GM23248 (cell line): ENCODE measurements around the gene ADCY5. TPM values are rescaled to one million over a fixed set of nuclear protein-coding genes. Genes with fewer than 3 reads are reported as not detected.

Experiments
- DNase-seq: peaks from one replicate; pipeline ENCODE4 v3.0.0-alpha.2; 2015
- H2AFZ ChIP-seq: fragments of 200-600 bp; sonication (generic); 2 replicates; pipeline ENCODE4 v1.6.1; 2016; ENCODE audit warnings: antibody characterized with exemption
- H3F3A ChIP-seq: fragments of 200-600 bp; sonication (generic); 2 replicates; pipeline ENCODE4 v1.6.1; 2016; ENCODE audit warnings: mild to moderate bottlenecking, antibody characterized with exemption, mixed run types; ENCODE audit not compliant: insufficient read depth
- H3K27ac ChIP-seq: fragments of 200-600 bp; sonication (generic); 2 replicates; pipeline ENCODE4 v1.5.1; 2016; ENCODE audit warnings: mild to moderate bottlenecking
- H3K27me3 ChIP-seq: fragments of 200-600 bp; sonication (generic); replicated peaks from 2 replicates; pipeline ENCODE4 v1.6.1; 2016; ENCODE audit warnings: mild to moderate bottlenecking; ENCODE audit not compliant: insufficient read depth
- H3K36me3 ChIP-seq: fragments of 200-600 bp; sonication (generic); 2 replicates; pipeline ENCODE4 v1.6.1; 2016; ENCODE audit warnings: low read depth, mild to moderate bottlenecking
- H3K4me1 ChIP-seq: fragments of 200-600 bp; sonication (generic); 2 replicates; pipeline ENCODE4 v1.6.1; 2016; ENCODE audit warnings: mild to moderate bottlenecking; ENCODE audit not compliant: insufficient read depth
- H3K4me2 ChIP-seq: fragments of 200-600 bp; sonication (generic); one replicate; pipeline ENCODE4 v1.6.1; 2016; ENCODE audit warnings: mild to moderate bottlenecking; ENCODE audit not compliant: unreplicated experiment
- H3K4me3 ChIP-seq: fragments of 200-600 bp; sonication (generic); 2 replicates; pipeline ENCODE4 v1.5.1; 2016; ENCODE audit warnings: mild to moderate bottlenecking
- H3K79me2 ChIP-seq: fragments of 200-600 bp; sonication (generic); 2 replicates; pipeline ENCODE4 v1.6.1; 2016; ENCODE audit warnings: mild to moderate bottlenecking; ENCODE audit not compliant: insufficient read depth
- H3K9ac ChIP-seq: fragments of 200-600 bp; sonication (generic); 2 replicates; pipeline ENCODE4 v1.6.1; 2016; ENCODE audit warnings: mild to moderate bottlenecking
- H3K9me2 ChIP-seq: fragments of 200-600 bp; sonication (generic); 2 replicates; pipeline ENCODE4 v1.6.1; 2016; ENCODE audit warnings: mixed run types, mild to moderate bottlenecking, moderate library complexity; ENCODE audit not compliant: insufficient read depth
- H3K9me3 ChIP-seq: fragments of 200-600 bp; sonication (generic); one replicate; pipeline ENCODE4 v1.6.1; 2017; ENCODE audit warnings: low read depth
- H4K20me1 ChIP-seq: fragments of 200-600 bp; sonication (generic); 2 replicates; pipeline ENCODE4 v1.6.0; 2016; ENCODE audit not compliant: insufficient read depth
- EZH2 ChIP-seq: fragments of 200-600 bp; sonication (generic); IDR thresholded peaks from 2 replicates; pipeline ENCODE4 v1.6.1; 2018; ENCODE audit warnings: antibody characterized with exemption, mild to moderate bottlenecking; ENCODE audit not compliant: insufficient read depth, poor library complexity, severe bottlenecking
- EZH2phosphoT487 ChIP-seq: fragments of 200-600 bp; sonication (generic); IDR thresholded peaks from 2 replicates; pipeline ENCODE4 v1.6.1; 2018; ENCODE audit warnings: antibody characterized with exemption, moderate library complexity, mild to moderate bottlenecking, low read depth; ENCODE audit not compliant: insufficient read depth
- WGBS, 2 experiments: methylation state at CpG; one replicate each; pipeline ENCODE4 v1.1.6; 2015 to 2017; ENCODE audit warnings: low lambda C conversion rate in 2 of 2, low coverage in 1 of 2; ENCODE audit errors: missing lambda C conversion rate in 2 of 2; 5-methylcytosine and 5-hydroxymethylcytosine counted together
- in situ Hi-C: fragments of 300-500 bp; cut with MboI; formaldehyde crosslinking; loops from 2 replicates; pipeline ENCODE4 v1.15.0; 2020
- polyA plus RNA-seq: library from polyadenylated mRNA; unstranded; fragments of >200 nt; fragmentation: Nextera tagmentation; extraction: Ambion mirVana; gene quantifications from 2 replicates; pipeline ENCODE4 v1.2.1, GENCODE V29; 2016
- total RNA-seq: library from RNA; depleted of rRNA; stranded (reverse); fragments of >200 nt; shearing (Covaris generic); gene quantifications from 2 replicates; pipeline ENCODE4 v1.2.3, GENCODE V29; 2014

Gene ADCY5
- total and polyA plus RNA-seq, 2 experiments from 2014 or later, result 0.09 to 1.2 TPM

- no peaks in the 10 kb centered on the region for H3F3A ChIP-seq
- no peak for DNase-seq
- no peak overlapping the region for H2AFZ ChIP-seq
- no peaks in the 10 kb centered on the region for H3K79me2 ChIP-seq
- H3K4me2 ChIP-seq, result no peak overlapping the region
- no peak overlapping the region for H3K4me3 ChIP-seq
- no peak for TF ChIP-seq EZH2
- no peak for TF ChIP-seq EZH2phosphoT487
- no peaks in the 10 kb centered on the region for H4K20me1 ChIP-seq
- WGBS, 2 experiments, result 77 to 81% methylated on average over 5 of the region's 5 CpGs
- H3K4me1 ChIP-seq, result no peaks in the 10 kb centered on the region
- in situ Hi-C loops, result no loop called here
- H3K9ac ChIP-seq, result no peak overlapping the region
- no peaks in the 10 kb centered on the region for H3K36me3 ChIP-seq
- H3K9me2 ChIP-seq, result no peaks in the 10 kb centered on the region
- no peaks in the 10 kb centered on the region for H3K9me3 ChIP-seq
- H3K27ac ChIP-seq, result no peak overlapping the region
- peaks cover 14% of the 10 kb centered on the region for H3K27me3 ChIP-seq
These were observed 26.4 kb downstream of the ADCY5 start for GRCh38 chr3:123422457-123422856.

GRCh38 chr3:123421353-123422174 lies 27.3 kb downstream of the ADCY5 start:
- H3K9ac ChIP-seq, result no peak overlapping the region
- no peak for DNase-seq
- H3K36me3 ChIP-seq, result no peaks in the 10 kb centered on the region
- no peak overlapping the region for H3K4me3 ChIP-seq
- TF ChIP-seq EZH2 (no peak), EZH2phosphoT487 (no peak)
- peaks cover 10% of the 10 kb centered on the region; the same call in 1 of the 2 replicates for H3K27me3 ChIP-seq
- no peak overlapping the region for H2AFZ ChIP-seq
- no peaks in the 10 kb centered on the region for H3K79me2 ChIP-seq
- H3K9me2 ChIP-seq, result no peaks in the 10 kb centered on the region
- no peaks in the 10 kb centered on the region for H3K4me1 ChIP-seq
- in situ Hi-C loops, result no loop called here
- no peak overlapping the region for H3K27ac ChIP-seq
- H3F3A ChIP-seq, result no peaks in the 10 kb centered on the region
- 59 to 60% methylated on average over 6 of the region's 6 CpGs for WGBS, 2 experiments
- H4K20me1 ChIP-seq, result no peaks in the 10 kb centered on the region
- H3K4me2 ChIP-seq, result no peak overlapping the region
- H3K9me3 ChIP-seq, result no peaks in the 10 kb centered on the region

- H2AFZ ChIP-seq, result no peak overlapping the region
- H3K4me2 ChIP-seq, result no peak overlapping the region
- WGBS, 2 experiments, result 57 to 62% methylated on average over 8 of the region's 8 CpGs
- no peaks in the 10 kb centered on the region for H3F3A ChIP-seq
- no peak overlapping the region for H3K27ac ChIP-seq
- in situ Hi-C loops, result no loop called here
- H3K36me3 ChIP-seq, result no peaks in the 10 kb centered on the region
- peaks cover 10% of the 10 kb centered on the region; the same call in 1 of the 2 replicates for H3K27me3 ChIP-seq
- no peak overlapping the region for H3K9ac ChIP-seq
- no peak for TF ChIP-seq EZH2
- no peak for TF ChIP-seq EZH2phosphoT487
- no peaks in the 10 kb centered on the region for H3K79me2 ChIP-seq
- H3K9me3 ChIP-seq, result no peaks in the 10 kb centered on the region
- no peak for DNase-seq
- no peaks in the 10 kb centered on the region for H3K4me1 ChIP-seq
- H3K9me2 ChIP-seq, result no peaks in the 10 kb centered on the region
- no peaks in the 10 kb centered on the region for H4K20me1 ChIP-seq
- H3K4me3 ChIP-seq, result no peak overlapping the region
These were observed 28.4 kb downstream of the ADCY5 start for GRCh38 chr3:123420416-123420968.

- in situ Hi-C loops, result no loop called here
- no peaks in the 10 kb centered on the region for H3K9me2 ChIP-seq
- no peaks in the 10 kb centered on the region for H3K36me3 ChIP-seq
- H3K79me2 ChIP-seq, result no peaks in the 10 kb centered on the region
- H2AFZ ChIP-seq, result no peak overlapping the region
- no peak overlapping the region for H3K4me3 ChIP-seq
- H3K27me3 ChIP-seq, result peaks cover 10% of the 10 kb centered on the region; the same call in 1 of the 2 replicates
- no peak overlapping the region for H3K9ac ChIP-seq
- H3F3A ChIP-seq, result no peaks in the 10 kb centered on the region
- no peak overlapping the region for H3K27ac ChIP-seq
- DNase-seq, result peak; percentile 6
- H3K4me2 ChIP-seq, result no peak overlapping the region
- TF ChIP-seq EZH2, result no peak
- no peak for TF ChIP-seq EZH2phosphoT487
- no peaks in the 10 kb centered on the region for H3K9me3 ChIP-seq
- H3K4me1 ChIP-seq, result no peaks in the 10 kb centered on the region
- H4K20me1 ChIP-seq, result no peaks in the 10 kb centered on the region
- 79 to 80% methylated on average over 7 of the region's 7 CpGs for WGBS, 2 experiments
These were observed 29.0 kb downstream of the ADCY5 start for GRCh38 chr3:123419850-123420297.
